OCI-LY3 (cell line): ENCODE results near the gene MYO5B.

Source experiments
- EZH2phosphoT487 ChIP-seq: fragments of 200-600 bp; shearing (Covaris generic); IDR thresholded peaks from 2 replicates; pipeline ENCODE4 v1.6.1; 2018; ENCODE audit warnings: antibody characterized with exemption, mixed run types, low read depth
- TF ChIP-seq, protein P1 (sequence below): fragments of 200-600, 300-600 bp; sonication (generic); IDR thresholded peaks from 2 replicates; pipeline ENCODE4 v1.5.1; 2014; ENCODE audit warnings: antibody characterized with exemption, low read length, low read depth

DNA sequence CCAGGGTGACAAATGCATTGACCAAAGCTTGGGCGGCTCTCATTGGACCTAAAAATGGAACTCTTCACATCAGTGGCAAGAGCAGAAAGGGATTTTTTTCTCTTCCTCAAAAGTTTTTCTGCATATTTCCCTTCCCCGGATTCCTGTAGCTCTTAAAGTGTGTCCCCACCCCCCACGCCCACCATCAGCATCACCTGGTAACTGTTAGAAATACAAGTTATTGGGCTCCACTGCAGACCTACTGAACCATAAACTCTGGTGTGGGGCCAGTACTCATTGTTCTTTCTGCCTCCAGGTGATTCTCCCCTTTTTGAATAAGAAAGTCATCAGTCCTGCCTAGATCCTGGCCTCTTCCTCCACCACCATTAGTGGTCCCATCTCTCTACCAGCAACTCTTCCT, 1.3 kb upstream of the MYO5B start:
- TF ChIP-seq, protein P1, sequence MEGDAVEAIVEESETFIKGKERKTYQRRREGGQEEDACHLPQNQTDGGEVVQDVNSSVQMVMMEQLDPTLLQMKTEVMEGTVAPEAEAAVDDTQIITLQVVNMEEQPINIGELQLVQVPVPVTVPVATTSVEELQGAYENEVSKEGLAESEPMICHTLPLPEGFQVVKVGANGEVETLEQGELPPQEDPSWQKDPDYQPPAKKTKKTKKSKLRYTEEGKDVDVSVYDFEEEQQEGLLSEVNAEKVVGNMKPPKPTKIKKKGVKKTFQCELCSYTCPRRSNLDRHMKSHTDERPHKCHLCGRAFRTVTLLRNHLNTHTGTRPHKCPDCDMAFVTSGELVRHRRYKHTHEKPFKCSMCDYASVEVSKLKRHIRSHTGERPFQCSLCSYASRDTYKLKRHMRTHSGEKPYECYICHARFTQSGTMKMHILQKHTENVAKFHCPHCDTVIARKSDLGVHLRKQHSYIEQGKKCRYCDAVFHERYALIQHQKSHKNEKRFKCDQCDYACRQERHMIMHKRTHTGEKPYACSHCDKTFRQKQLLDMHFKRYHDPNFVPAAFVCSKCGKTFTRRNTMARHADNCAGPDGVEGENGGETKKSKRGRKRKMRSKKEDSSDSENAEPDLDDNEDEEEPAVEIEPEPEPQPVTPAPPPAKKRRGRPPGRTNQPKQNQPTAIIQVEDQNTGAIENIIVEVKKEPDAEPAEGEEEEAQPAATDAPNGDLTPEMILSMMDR, result no peak
- TF ChIP-seq EZH2phosphoT487, result no peak
